Measurements from ENCODE around the gene SEMA4C.
A peak's percentile ranks its signal among the peaks of the same experiment; 100 is the strongest.

The SEMA4C gene

GRCh38 chr2:96842600-96842999, 27.3 kb downstream of the SEMA4C start:
- no peak for DNase-seq (ENCODE audit: low read depth in 2 of 2)

DNA sequence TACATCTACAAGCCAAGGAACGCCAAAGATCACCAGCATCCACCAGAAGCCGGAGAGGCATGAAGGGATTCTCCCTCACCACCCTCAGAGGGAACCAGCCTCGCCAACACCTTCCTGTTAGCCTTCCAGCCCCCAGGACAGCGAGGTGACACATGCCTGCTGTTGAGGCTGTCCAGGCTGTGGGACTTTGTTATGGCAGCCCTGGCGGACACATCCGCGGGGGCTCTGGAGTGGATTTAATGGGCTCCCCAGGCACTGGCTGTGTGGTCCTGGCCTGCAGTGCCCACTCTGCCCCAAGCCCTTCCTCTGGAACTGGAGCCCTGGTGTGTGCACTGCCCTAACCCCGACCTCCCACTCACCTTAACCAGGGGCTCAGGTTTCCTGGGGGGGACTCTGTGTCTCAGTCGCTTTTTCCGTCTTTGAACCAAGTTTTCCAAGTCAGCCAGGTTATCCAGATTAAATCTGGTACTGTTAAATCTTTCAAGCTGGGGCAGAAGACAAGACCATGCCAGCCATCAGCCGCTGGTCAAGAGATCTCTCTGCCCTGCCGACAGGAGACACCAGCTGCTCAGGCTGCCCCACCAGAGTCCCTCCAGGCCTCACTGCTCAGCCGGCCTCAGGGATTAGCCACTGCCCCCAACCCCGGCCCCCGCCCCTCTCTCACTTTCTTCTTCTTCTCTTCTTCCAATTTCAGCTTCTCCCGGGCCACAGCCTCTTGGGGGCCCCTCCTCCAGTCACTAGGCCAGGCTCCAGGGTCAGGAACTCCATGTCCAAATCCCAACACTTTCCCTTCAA, 28.0 kb downstream of the SEMA4C start:
- no peak for DNase-seq (ENCODE audit: low read depth in 2 of 2)

- no peak for DNase-seq (ENCODE audit: low read depth in 2 of 2)
Observed at GRCh38 chr2:96839875-96840850, 29.7 kb downstream of the SEMA4C start.

DNA sequence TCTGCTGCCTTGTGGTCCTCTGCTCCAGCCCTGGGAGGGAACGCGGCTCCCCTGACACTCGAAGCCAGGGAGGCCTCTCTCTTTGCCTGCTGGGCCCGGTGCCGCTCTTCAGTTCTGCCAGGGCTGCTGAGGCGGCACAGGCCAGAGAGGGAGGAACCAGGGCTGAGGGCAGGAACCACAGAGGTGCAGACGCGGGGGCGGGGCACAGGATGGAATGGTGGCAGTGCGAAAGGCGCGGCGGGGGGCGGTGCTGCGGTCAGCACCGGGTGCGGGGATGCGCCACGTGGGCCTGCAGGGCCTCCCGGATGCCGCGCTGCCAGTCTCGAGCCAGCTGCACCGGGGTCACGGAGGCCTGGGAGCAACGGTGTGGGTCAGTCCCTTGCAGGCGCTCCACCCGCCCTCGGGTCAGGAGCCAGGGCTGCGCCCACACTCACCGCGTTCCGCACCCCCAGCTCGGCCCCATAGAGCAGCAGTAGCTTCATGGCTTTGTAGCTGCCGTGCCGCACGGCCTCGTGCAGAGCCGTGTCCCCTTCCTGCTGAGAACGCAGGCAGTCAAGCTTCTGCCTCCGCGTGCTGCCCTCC, 30.5 kb downstream of the SEMA4C start:
- DNase-seq (ENCODE audit: low read depth in 2 of 2) = peak; percentile 46 to 52

DNA sequence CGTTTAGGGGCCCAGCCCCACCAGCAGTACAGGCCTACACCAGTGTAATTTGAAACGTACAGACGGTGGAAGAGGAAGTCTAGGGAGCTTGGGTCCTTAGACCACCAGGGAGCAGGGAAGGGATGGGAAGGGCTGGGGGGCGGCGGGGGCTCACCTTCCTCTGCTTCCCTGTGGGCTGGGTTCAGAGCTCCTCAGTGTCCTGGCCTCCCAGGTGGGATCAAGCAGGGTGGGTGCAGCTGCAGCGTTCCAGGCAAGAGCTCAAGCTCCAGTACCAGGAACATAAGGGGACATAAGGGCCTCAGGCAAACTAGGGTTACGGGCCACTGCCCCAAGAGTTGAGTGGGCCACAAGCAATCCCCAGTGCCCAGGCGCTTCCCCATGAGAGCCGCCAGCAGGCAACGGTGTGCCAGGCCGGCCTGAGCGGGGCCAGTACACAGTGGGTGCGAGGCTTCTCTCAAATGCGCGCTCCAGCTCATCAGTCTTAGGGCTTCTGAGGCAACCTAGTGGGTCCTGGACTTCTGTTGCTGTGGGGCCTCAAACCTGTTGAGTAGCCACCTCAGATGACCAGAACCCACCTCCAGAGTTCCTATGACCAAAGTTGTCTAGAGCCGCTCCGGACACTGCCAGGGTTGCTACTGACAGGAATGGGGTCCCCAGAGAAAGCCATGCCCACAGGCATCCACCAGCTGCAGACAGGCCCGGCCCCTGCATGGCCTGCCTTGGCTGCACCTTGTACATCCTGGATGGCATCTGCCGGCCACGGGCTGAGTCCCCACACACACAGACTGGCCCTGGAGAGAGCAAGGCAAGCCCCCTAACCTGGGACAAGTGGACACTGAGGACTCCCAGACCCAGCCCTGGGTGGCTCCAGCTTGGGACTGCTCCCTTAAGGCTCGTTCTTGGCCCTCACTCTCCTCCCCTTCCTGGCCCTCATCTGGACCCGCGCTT, 31.3 kb downstream of the SEMA4C start:
- no peak for DNase-seq (ENCODE audit: low read depth in 2 of 2)

DNA sequence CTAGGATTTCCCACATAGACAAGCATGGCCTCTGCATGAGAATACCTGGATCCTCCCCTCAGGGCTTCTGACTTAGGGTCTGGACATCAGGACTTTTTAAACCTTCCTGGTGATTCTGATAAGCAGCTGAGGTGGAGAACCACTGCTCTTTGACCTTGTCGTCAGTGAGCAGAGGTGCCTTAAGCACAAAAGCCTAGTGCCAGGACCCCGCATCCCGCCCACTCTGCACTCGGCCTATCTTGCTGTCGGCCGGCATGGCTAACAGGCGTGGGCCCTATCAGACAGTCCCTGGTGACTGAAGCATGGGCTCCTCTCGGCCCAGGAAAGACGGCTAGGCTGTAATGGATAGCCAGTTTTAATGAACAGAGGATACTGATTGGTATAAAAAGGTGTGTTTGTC, 32.3 kb downstream of the SEMA4C start:
- no peak for DNase-seq (ENCODE audit: low read depth in 2 of 2)

- DNase-seq (ENCODE audit: low read depth in 2 of 2) = no peak
Observed at GRCh38 chr2:96835830-96836229, 34.0 kb downstream of the SEMA4C start.

- DNase-seq (ENCODE audit: low read depth in 2 of 2) = no peak
Observed at GRCh38 chr2:96832754-96833507, 36.9 kb downstream of the SEMA4C start.

- DNase-seq (ENCODE audit: low read depth in 2 of 2) = no peak
Observed at GRCh38 chr2:96832408-96832753, 37.5 kb downstream of the SEMA4C start.

DNA sequence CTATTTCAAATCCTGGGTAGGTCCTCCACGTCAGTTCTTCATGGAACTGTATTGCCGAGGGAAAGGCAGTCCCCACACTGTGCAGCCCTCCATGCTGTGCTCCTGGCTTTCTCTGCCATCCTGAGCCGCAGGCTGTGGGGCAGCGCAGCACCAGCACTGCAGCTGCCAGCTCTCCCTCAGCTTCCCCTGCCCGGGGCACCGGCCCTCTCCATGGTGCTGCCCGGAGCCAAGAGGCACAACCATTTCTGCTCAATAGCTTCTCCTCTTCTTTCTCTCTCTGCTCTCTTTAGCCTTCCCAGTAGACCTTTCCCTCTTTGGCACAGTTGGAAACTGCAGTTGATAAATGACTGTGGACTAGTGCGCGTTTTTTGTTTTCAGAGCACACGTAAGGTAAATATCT, 38.2 kb downstream of the SEMA4C start:
- DNase-seq (ENCODE audit: low read depth in 2 of 2) = no peak

GRCh38 chr2:96830044-96830562, 39.8 kb downstream of the SEMA4C start:
- no peak for DNase-seq (ENCODE audit: low read depth in 2 of 2)

DNA sequence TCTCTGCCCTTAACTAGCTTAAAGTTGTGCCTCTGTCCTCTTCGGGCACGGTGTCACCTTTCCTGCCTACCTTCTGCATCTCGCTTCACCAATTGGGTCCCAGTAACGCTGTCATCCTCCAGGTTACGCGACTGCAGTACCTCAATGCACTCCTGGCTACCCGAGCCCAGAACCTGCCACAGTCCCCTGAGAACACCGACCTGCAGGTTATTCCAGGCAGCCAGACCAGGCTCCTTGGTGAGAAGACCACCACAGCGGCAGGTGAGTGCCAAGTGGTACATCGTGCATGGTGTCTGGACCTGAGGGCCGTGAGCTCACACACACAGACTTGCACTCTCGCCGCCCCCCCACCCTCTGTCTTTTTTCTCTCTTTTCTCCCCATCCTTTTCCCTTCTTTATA, 41.0 kb downstream of the SEMA4C start:
- DNase-seq (ENCODE audit: low read depth in 2 of 2) = no peak

DNA sequence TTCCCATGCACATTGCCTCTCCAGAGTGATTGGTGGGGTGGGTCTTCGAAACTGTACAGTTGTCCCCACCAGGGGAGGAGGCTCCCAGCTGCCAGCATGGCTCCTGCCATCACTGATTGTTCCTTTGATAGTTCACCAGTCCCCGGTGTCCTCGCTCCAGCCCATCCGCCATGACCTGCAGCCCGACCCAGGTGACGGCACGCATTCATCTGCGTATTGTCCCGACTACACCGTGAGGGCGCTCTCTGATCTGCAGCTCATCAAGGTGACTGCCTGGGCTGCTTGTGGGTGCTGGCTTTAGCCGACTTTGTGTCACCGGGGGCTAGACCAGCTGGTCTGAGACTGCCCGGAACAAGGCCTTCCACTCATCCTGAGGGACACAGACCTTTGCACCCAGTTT, 41.4 kb downstream of the SEMA4C start:
- DNase-seq (ENCODE audit: low read depth in 2 of 2) = no peak

- no peak for DNase-seq (ENCODE audit: low read depth in 2 of 2)
Observed at GRCh38 chr2:96826546-96827278, 43.2 kb downstream of the SEMA4C start.

DNA sequence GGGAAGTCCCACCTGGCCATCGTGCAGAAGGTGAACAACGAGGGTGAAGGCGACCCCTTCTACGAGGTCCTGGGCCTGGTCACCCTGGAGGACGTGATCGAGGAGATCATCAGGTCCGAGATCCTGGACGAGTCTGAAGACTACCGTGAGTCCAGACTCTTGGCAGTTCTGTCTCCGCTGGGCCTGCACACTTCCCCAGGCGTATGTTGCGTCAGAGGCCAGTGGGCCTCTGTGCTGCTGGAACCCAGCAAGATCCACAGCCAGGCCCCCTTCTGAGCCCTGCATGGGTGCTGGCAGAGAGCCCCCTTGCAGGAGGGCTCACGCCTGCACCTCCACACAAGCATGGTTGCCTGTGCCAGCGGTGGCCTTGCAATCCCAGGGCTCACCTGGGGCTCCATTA, 44.8 kb downstream of the SEMA4C start:
- DNase-seq (ENCODE audit: low read depth in 2 of 2) = no peak

DNA sequence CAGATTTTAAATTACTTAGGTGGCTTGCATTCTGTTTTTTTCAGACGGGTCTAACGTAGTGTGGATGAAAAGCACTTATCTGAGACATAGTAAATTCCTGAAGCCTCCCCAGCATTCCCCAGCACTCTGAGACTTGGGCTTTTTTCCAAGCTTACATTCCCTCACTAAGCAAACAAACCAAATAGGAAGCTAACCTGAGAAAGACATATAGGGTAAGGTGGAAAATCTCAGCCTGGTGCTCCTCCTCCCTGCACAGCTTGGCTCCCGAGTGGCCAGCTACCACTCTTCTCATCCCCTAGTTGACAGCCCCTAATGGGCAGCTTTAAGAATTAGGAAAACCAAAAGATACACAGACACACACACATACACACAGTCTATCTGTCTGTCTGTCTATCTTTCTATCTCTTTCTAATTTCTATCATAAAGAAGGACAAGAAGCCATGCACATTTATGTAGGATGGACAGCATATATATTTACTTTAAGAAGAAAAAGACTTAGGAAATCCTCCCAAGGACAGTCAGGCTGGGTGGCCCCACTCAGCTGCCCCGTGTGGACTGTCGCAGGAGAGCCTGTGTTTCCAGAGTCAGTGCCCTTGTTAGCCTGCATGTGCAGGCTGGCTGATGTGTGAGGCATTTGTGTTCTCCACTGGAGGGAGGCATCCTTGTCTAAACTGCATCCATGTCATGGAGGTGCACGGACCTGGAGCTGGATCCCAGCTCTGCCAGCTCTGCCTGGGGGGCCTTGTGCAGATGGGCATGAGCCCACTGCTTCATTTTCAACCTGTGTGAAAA, 45.6 kb downstream of the SEMA4C start:
- no peak for DNase-seq (ENCODE audit: low read depth in 2 of 2)

DNA sequence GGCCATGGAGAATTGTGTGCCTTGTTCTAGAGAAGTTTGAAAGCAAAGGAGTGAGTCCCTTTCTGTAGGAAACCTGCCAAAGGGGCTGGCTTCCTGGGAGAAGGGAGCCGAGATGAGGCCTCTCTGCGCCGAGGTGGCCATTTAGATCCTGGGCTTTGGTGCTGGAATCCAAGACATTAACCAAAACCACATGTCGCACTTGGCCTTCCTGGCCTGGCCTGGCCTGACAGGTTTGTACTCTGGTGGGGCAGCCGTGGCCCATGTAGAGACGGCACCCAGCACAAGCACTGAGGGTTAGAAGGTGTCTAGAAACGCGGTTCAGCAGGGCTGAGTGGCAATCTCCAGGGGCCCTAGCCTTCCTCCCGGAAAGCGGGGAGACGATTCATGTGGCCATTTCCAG, 46.7 kb downstream of the SEMA4C start:
- no peak for DNase-seq (ENCODE audit: low read depth in 2 of 2)

GRCh38 chr2:96822786-96823185, 47.1 kb downstream of the SEMA4C start:
- no peak for DNase-seq (ENCODE audit: low read depth in 2 of 2)

- DNase-seq (ENCODE audit: low read depth in 2 of 2) = no peak
Observed at GRCh38 chr2:96821113-96821675, 48.7 kb downstream of the SEMA4C start.

Measured in stimulated activated CD4-positive, alpha-beta T cell treated with anti-CD3 and anti-CD28 coated beads, Interleukin-1b, Interleukin-23, amount 100 ng/mL, for 1 hour (primary cell).